ENCODE data around the gene MIOX.
"Not testable (repeated sequence)": the region's sequence is repeated elsewhere in the genome, so short reads cannot be mapped to it uniquely, and the experiment has no call there.

MIOX gene

GRCh38 chr22:50516068-50516467 is 29.4 kb downstream of the MIOX start:
- DNase-seq (ENCODE audit: low read depth, low spot score) = no peak

- DNase-seq (ENCODE audit: low read depth, low spot score) = no peak
Observed at GRCh38 chr22:50516891-50517290, 30.2 kb downstream of the MIOX start.

GRCh38 chr22:50517495-50518260 is 31.0 kb downstream of the MIOX start:
- no peak for DNase-seq (ENCODE audit: low read depth, low spot score)

GRCh38 chr22:50518606-50519005 is 31.9 kb downstream of the MIOX start:
- DNase-seq (ENCODE audit: low read depth, low spot score) = no peak

GRCh38 chr22:50519151-50519550 is 32.5 kb downstream of the MIOX start:
- DNase-seq (ENCODE audit: low read depth, low spot score) = no peak

- DNase-seq (ENCODE audit: low read depth, low spot score) = not testable (repeated sequence)
Observed at GRCh38 chr22:50520184-50520583, 33.5 kb downstream of the MIOX start.

GRCh38 chr22:50520826-50521453 is 34.3 kb downstream of the MIOX start:
- DNase-seq (ENCODE audit: low read depth, low spot score) = no peak

GRCh38 chr22:50521710-50522109 is 35.1 kb downstream of the MIOX start:
- no peak for DNase-seq (ENCODE audit: low read depth, low spot score)

GRCh38 chr22:50522208-50522805 is 35.6 kb downstream of the MIOX start:
- DNase-seq (ENCODE audit: low read depth, low spot score) = no peak

- no peak for DNase-seq (ENCODE audit: low read depth, low spot score)
Observed at GRCh38 chr22:50522806-50523438, 36.3 kb downstream of the MIOX start.

GRCh38 chr22:50523458-50523805 is 36.8 kb downstream of the MIOX start:
- DNase-seq (ENCODE audit: low read depth, low spot score) = no peak

- no peak for DNase-seq (ENCODE audit: low read depth, low spot score)
Observed at GRCh38 chr22:50523806-50524675, 37.4 kb downstream of the MIOX start.

GRCh38 chr22:50524676-50525103 is 38.0 kb downstream of the MIOX start:
- no peak for DNase-seq (ENCODE audit: low read depth, low spot score)

GRCh38 chr22:50525104-50525857 is 38.6 kb downstream of the MIOX start, which contains the start of gene SCO2:
SCO2 (minus strand) TSS chr22:50525598; CDS start chr22:50524411, 1,187 bp downstream.
- DNase-seq (ENCODE audit: low read depth, low spot score) = peak; percentile 93

GRCh38 chr22:50525858-50526107 is 39.1 kb downstream of the MIOX start:
- DNase-seq (ENCODE audit: low read depth, low spot score) = no peak

- DNase-seq (ENCODE audit: low read depth, low spot score) = peak; percentile 56
Observed at GRCh38 chr22:50526108-50526833, 39.6 kb downstream of the MIOX start.

- no peak for DNase-seq (ENCODE audit: low read depth, low spot score)
Observed at GRCh38 chr22:50526834-50527801, 40.5 kb downstream of the MIOX start.

GRCh38 chr22:50527921-50528681 is 41.4 kb downstream of the MIOX start:
- no peak for DNase-seq (ENCODE audit: low read depth, low spot score)

Data from activated CD4-positive, CD25-positive, alpha-beta regulatory T cell treated with anti-CD3 and anti-CD28 coated beads, Interleukin-2, amount 50 U/mL, for 16 hours (primary cell).